IPS-18c (cell line): ENCODE results near the gene FAM117B.

ENCODE experiments used
- H3K4me3 ChIP-seq: 2 replicates; pipeline ENCODE4 v1.7.0; 2013; ENCODE audit warnings: low read depth, mild to moderate bottlenecking, low read length, moderate library complexity; ENCODE audit not compliant: insufficient read depth
- H3K9me3 ChIP-seq: one replicate; pipeline ENCODE4 v1.6.1; 2013; ENCODE audit warnings: mild to moderate bottlenecking, low read length, moderate library complexity; ENCODE audit not compliant: control insufficient read depth, insufficient read depth

FAM117B gene

DNA sequence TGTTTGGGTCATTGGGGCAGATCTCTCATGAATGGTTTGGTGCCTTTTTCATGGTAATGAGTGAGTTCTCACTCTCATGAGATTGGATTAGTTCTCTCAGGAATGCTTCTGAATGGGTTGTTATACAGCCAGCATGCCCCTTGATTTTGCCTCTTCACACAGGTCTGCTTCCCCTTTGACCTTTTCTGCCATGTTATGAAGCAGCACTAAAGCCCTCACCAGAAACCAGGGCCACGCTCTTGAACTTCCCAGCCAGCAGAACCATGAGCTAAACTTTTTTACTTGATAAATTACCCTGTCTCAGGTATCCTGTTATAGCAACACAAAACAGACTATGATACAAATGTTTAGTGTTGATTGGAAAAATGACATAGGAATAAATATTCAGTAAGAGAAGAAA lies 179.5 kb downstream of the FAM117B start:
- Histone ChIP-seq H3K4me3 (no peak overlapping the region), H3K9me3 (no peaks in the 10 kb centered on the region)

- no peak overlapping the region for H3K4me3 ChIP-seq
- H3K9me3 ChIP-seq = no peaks in the 10 kb centered on the region
Measured at GRCh38 chr2:202815548-202816360, 181.0 kb downstream of the FAM117B start.

DNA sequence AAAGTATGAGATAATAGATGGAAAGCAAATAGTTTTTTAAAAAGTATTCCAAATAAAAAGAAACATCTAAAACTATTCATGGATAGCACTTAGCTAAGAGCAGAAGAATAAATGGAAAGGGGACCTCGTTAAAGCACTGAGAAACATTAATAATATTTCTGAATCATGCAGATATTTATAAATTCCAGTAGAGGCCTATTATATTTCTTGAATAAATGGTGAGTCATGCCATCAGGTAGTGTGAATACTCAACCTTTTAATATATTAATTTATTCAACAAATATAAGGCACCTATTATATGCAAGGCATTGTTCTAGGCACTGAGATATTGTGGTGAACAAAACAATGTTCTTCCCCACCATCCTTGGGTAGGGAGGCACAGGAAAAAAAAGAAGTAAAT lies 183.0 kb downstream of the FAM117B start:
- H3K4me3 ChIP-seq = no peak overlapping the region
- H3K9me3 ChIP-seq = no peaks in the 10 kb centered on the region

DNA sequence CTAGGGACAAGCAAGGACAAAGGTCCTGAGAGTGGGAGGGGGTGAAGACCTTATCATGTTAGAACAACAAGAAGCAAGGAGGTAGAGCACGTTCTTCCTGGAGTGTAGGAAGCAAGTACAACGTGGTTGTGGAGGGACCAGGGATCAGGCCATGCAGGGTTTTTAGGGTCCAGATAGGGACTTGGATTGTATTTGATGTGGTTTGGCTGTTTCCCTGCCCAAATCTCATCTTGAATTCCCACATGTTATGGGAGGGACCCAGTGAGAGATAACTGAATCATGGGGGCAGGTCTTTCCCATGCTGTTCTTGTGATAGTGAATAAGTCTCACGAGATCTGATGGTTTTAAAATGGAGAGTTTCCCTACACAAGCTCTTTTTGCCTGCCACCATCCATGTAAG lies 183.6 kb downstream of the FAM117B start:
- no peaks in the 10 kb centered on the region for H3K9me3 ChIP-seq

More for the DNA sequence above, 183.6 kb downstream of the FAM117B start:
- no peak overlapping the region for H3K4me3 ChIP-seq
